Measurements from ENCODE around the gene ZBED4.

Gene ZBED4

DNA sequence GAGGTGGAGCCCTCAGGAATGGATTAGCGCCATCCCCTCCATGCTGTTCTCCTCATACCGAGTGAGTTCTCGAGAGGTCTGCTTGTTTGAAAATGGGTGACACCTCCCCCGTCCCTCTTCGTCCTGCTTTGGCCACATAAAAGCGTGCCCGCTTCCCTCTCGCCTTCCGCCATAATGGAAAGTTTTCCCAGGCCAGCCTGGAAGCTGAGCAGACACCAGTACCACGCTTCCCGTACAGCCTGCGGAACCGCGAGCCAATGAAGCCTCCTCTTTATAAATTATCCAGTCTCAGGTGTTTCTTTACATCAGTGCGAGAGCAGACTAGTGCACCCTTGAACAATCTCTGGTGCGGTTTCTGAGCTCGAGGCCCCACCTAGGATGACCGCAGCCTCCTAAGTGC, 51.8 kb downstream of the ZBED4 start:
- intact Hi-C loops (cut with DNase I; ENCODE audit: low total_unique reads) = no loop called here
- no peaks in the 10 kb centered on the region for H3K9me3 ChIP-seq
- no peak overlapping the region for H3K27ac ChIP-seq
- H3K27me3 ChIP-seq = no peaks in the 10 kb centered on the region
- no peak overlapping the region for H3K4me3 ChIP-seq
- TF ChIP-seq, protein P1, sequence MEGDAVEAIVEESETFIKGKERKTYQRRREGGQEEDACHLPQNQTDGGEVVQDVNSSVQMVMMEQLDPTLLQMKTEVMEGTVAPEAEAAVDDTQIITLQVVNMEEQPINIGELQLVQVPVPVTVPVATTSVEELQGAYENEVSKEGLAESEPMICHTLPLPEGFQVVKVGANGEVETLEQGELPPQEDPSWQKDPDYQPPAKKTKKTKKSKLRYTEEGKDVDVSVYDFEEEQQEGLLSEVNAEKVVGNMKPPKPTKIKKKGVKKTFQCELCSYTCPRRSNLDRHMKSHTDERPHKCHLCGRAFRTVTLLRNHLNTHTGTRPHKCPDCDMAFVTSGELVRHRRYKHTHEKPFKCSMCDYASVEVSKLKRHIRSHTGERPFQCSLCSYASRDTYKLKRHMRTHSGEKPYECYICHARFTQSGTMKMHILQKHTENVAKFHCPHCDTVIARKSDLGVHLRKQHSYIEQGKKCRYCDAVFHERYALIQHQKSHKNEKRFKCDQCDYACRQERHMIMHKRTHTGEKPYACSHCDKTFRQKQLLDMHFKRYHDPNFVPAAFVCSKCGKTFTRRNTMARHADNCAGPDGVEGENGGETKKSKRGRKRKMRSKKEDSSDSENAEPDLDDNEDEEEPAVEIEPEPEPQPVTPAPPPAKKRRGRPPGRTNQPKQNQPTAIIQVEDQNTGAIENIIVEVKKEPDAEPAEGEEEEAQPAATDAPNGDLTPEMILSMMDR (IDR thresholded peaks at IDR 0.05) = no peak
- H3K4me1 ChIP-seq = no peaks in the 10 kb centered on the region
- DNase-seq = no peak
- peaks cover 52 to 100% (median 56%) of the 10 kb centered on the region in 3 donors for H3K36me3 ChIP-seq

DNA sequence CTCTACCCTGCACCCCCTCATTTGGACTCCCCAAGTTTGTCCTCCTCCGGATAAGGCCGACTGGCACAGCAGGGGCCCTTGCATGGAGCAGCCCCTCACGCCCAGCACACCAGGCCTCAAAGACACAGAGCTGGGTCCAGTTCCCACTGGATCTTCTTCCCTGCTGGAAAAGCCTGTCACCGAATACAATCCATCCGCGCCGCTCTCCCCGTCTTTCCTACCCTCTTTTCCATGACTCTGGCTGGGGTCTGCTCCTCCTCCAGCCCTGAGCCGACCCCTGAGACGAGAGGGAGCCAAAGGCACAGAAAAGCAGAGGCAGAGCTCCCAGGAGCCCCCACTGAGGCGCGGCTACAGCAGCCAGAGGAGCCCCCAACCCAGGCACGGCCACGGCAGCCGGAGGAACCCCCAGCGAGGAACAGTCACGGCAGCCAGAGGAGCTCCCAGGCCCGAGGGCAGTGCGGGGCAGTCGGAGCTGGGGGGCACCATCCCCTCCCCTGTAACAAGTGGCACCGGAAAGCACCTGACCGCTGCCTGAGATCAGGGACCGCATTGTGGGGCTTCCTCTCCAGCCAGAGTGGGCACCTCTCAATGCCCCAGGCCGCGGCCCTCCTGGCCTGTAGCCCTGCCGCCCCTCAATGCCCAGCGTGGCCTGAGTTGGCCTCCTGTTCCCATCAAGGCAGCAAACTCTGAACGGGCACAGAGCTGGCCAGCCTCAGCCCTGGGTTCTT, 52.6 kb downstream of the ZBED4 start:
- TF ChIP-seq, protein P1 (IDR thresholded peaks at IDR 0.05) = no peak
- Histone ChIP-seq H3K36me3 (peaks cover 54 to 100% (median 56%) of the 10 kb centered on the region in 3 donors), H3K27ac (no peak overlapping the region), H3K9me3 (no peaks in the 10 kb centered on the region), H3K27me3 (no peaks in the 10 kb centered on the region), H3K4me1 (no peaks in the 10 kb centered on the region), H3K4me3 (no peak overlapping the region)
- no peak for DNase-seq
- intact Hi-C loops (cut with DNase I; ENCODE audit: low total_unique reads) = no loop called here

DNA sequence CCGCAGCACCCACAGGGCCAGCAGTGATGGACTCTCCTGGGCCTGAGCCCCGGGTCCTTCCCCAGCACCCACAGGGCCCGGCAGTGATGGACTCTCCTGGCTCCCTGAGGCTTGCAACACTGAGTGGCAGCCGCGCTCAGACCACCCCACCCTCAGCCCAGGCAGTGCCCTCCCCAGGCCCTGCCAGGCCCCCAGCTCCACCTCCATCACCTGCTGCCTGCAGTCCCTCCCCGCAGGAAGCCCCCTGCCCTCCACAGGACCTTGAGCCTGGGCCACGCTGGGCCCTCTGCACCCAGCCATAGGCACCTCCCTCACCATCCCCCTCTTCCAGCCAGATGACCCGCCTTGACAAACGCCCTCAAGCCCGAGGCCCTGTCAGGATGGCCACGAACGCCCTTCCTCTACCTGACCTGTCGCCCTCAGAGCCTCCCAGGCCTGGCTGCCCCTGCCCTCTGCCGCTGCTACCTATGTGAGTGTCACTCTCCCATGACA, 53.2 kb downstream of the ZBED4 start:
- Histone ChIP-seq H3K27me3 (no peaks in the 10 kb centered on the region), H3K4me1 (no peaks in the 10 kb centered on the region), H3K4me3 (no peak overlapping the region), H3K9me3 (no peaks in the 10 kb centered on the region), H3K27ac (no peak overlapping the region), H3K36me3 (peaks cover 52 to 100% (median 58%) of the 10 kb centered on the region in 3 donors)
- intact Hi-C loops (cut with DNase I; ENCODE audit: low total_unique reads) = no loop called here
- TF ChIP-seq, protein P1 (IDR thresholded peaks at IDR 0.05) = no peak
- DNase-seq = no peak

DNA sequence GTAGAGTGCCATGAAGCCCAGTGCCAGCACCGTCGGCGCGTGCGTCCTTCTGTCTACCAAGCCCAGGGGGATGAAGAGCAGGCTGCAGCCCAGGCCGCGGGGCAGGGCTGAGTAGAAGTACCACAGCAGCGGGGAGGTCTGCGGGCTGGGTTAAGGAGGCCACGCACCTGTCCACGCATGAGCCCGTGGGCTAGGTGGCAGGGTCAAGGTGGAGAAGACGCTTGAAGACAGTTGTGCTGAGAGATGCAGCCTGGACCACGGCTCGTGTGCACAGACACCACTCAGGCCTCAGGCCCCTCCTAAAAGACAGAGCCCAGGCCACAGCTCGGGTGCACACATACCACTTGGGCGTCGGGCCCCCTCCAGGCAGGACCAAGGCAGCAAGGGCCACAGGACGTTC, 54.2 kb downstream of the ZBED4 start:
- H3K4me3 ChIP-seq = no peak overlapping the region
- H3K36me3 ChIP-seq = peaks cover 44 to 100% (median 68%) of the 10 kb centered on the region in 3 donors
- TF ChIP-seq, protein P1 (IDR thresholded peaks at IDR 0.05) = no peak
- no peak for DNase-seq
- no peaks in the 10 kb centered on the region for H3K9me3 ChIP-seq
- no peaks in the 10 kb centered on the region for H3K4me1 ChIP-seq
- intact Hi-C loops (cut with DNase I; ENCODE audit: low total_unique reads) = no loop called here
- no peaks in the 10 kb centered on the region for H3K27me3 ChIP-seq
- no peak overlapping the region for H3K27ac ChIP-seq

DNA sequence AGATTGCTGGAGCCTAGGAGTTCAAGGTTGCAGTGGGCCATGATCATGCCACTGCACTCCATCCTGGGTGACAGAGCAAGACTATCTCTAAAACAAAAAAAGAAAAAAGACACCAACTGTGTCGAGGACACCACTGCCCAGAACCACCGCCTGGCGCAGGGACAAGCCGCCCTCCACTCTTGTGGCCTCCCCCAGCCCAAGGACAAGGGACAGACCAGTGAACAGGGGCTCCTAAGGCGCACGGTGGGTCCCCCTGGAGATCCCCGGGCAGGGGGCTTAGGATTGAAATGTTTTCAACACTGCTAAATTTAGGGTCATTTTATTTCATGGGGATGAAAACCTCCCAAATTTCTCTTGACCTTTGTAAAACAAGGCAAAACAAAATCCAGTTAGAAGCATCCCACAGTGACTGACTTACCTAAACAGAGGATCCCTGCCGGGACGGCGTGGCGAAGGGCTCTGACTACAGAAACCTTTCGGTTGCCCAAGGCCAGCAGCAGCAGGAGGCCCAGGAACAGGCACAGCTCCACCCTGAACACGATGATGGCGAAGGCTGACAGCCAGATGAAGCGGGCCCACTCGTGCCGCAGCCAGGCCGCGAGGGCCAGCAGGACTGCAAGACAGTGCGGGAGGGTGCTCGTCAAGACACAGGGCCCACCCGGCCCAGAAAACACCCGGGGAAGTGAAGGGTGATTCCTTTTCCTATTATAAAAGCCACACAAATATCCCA, 56.0 kb downstream of the ZBED4 start:
- H3K9me3 ChIP-seq = no peaks in the 10 kb centered on the region
- peaks cover 27 to 94% (median 65%) of the 10 kb centered on the region in 3 donors for H3K36me3 ChIP-seq
- H3K4me1 ChIP-seq = no peaks in the 10 kb centered on the region
- no peak overlapping the region for H3K27ac ChIP-seq
- no peaks in the 10 kb centered on the region for H3K27me3 ChIP-seq
- DNase-seq = no peak
- intact Hi-C loops (cut with DNase I; ENCODE audit: low total_unique reads) = no loop called here
- H3K4me3 ChIP-seq = no peak overlapping the region
- TF ChIP-seq, protein P1 (IDR thresholded peaks at IDR 0.05) = no peak
